Heart right ventricle (tissue), 16 donors: ENCODE data around the gene FOLH1. TPM values are rescaled to one million over a fixed set of nuclear protein-coding genes. Genes with fewer than 3 reads are reported as not detected.
A peak's percentile ranks its signal among the peaks of the same experiment; 100 is the strongest.
"Not testable (repeated sequence)": the region's sequence is repeated elsewhere in the genome, so short reads cannot be mapped to it uniquely, and the experiment has no call there.

Experiments used
- ATAC-seq, 8 donors: fragments of 200-7000 bp; cut with Tn5 transposase; one replicate each; pipeline ENCODE4 v1.9.1; 2020; ENCODE audit warnings: mild to moderate bottlenecking in 8 of 8, moderate library complexity in 8 of 8, moderate number of reproducible peaks in 1 of 8
- DNase-seq, 2 donors: peaks; one replicate each; pipeline ENCODE4 v3.0.0-alpha.2; 2020
- H3K27ac ChIP-seq, 10 donors: fragments of 200-600 bp; sonication (generic) in 2 of 10; one replicate each; pipeline versions ENCODE4 v1.5.0 to v1.8.0; 2020 to 2022; ENCODE audit warnings: mild to moderate bottlenecking in 3 of 10
- H3K27me3 ChIP-seq, 7 donors: fragments of 200-600 bp; one replicate each; pipeline ENCODE4 v1.8.0; 2021 to 2022; ENCODE audit warnings: mild to moderate bottlenecking in 2 of 7
- H3K36me3 ChIP-seq, 9 donors: fragments of 200-600 bp; sonication (generic) in 1 of 9; one replicate each; pipeline versions ENCODE4 v1.5.0 to v1.8.0; 2020 to 2022; ENCODE audit warnings: mild to moderate bottlenecking in 2 of 9
- H3K4me1 ChIP-seq, 9 donors: fragments of 200-600 bp; sonication (generic) in 1 of 9; one replicate each; pipeline versions ENCODE4 v1.5.0 to v1.8.0; 2020 to 2022; ENCODE audit warnings: mild to moderate bottlenecking in 4 of 9
- H3K4me3 ChIP-seq, 10 donors: fragments of 200-600 bp; sonication (generic) in 2 of 10; one replicate each; pipeline versions ENCODE4 v1.5.0 to v1.8.0; 2020 to 2022; ENCODE audit warnings: mild to moderate bottlenecking in 7 of 10, moderate library complexity in 2 of 10
- H3K9me3 ChIP-seq, 11 donors: fragments of 200-600 bp in 10 of 11; sonication (generic) in 2 of 11; one replicate each; pipeline versions ENCODE4 v1.5.0 to v1.8.0; 2013 to 2022; ENCODE audit warnings: mild to moderate bottlenecking in 2 of 11, control low read depth in 1 of 11, moderate library complexity in 1 of 11
- CTCF ChIP-seq, 9 donors: fragments of 200-600 bp; sonication (generic) in 2 of 9; IDR thresholded peaks; one replicate each; pipeline versions ENCODE4 v1.5.0 to v1.8.0; 2021 to 2022; ENCODE audit warnings: antibody characterized with exemption in 9 of 9, mild to moderate bottlenecking in 5 of 9, moderate library complexity in 1 of 9
- WGBS, 2 donors: extraction: QIAGEN DNeasy Blood & Tissue Kit; methylation state at CpG; one replicate each; pipeline ENCODE4 v1.1.7; 2013; ENCODE audit warnings: inconsistent platforms in 1 of 2; 5-methylcytosine and 5-hydroxymethylcytosine counted together
- intact Hi-C, 10 donors: fragments of 100-400 bp; cut with DNase I; formaldehyde crosslinking; loops; one replicate each; pipeline versions ENCODE4 v1.11.1 to v1.14.2; 2022
- polyA plus RNA-seq, 2 donors: library from polyadenylated mRNA; stranded (reverse); fragments of 200-250 nt; gene quantifications; one replicate each; pipeline ENCODE4 v1.2.3, GENCODE V29; 2013
- total RNA-seq, 10 donors: library from RNA; stranded (reverse); fragmentation: NEBNext Ultra II Directional in 3 of 10; extraction: Animal tissue kit (Norgen Biotek cat#: 25700) in 3 of 10; gene quantifications; one replicate each; pipeline versions ENCODE4 v1.2.1 to v1.2.4, GENCODE V29; 2021 to 2023
- donor health status: Arrhythmogenic right ventricular cardiomyopathy.
- donor health status: ischemic (EF 13 %, LVEDD 7.1; RV severe dilation, severe dysfunction).
- donor health status: healthy with polysubstance abuse.
- donor health status: DM: no; HTN: yes; CAD: no.
- donor health status: DM: no; HTN: no; CAD: no.
- donor health status: ischemic (EF 25% LVEDD 6.9; RV normal size, moderate dysfunction).
- donor health status: ischemic (EF 25% LVEDD 5.7; RV mildly dilated, moderate dysfunction).
- donor health status: healthy.
- donor health status: DM: yes; HTN: yes; CAD: no.
- donor health status: Ischemic cardiomyopathy.
- donor health status: ischemic (EF 35%, LVEDD 5.7; RV mildly dilated, moderate dysfunction).
- donor health status: nonischemic (EF 11% LVEDD 7.7; RV severe dilation, severe dysfunction).
- donor health status: DM: yes; HTN: yes; CAD: no.
- donor health status: PGD.
- donor health status: ischemic (EF 29% LVEDD 5.4; RV normal size, mild dysfunction).
- donor health status: nonischemic (EF 23%, LVEDD 6.1; RV moderate dilation, normal function).

The FOLH1 gene
- total and polyA plus RNA-seq, 12 donors = 0.03 to 0.61 (median 0.40) TPM; not detected in 4

- ATAC-seq, intact Hi-C loops: not testable (repeated sequence)
Observed at GRCh38 chr11:49175378-49175777, 33.0 kb downstream of the FOLH1 start.

GRCh38 chr11:49174691-49175366 is 33.6 kb downstream of the FOLH1 start:
- intact Hi-C loops, H3K36me3 ChIP-seq, DNase-seq, H3K27ac ChIP-seq, H3K4me3 ChIP-seq, H3K27me3 ChIP-seq, H3K9me3 ChIP-seq, ATAC-seq, H3K4me1 ChIP-seq: not testable (repeated sequence)
- 78 to 86% methylated on average over 2 of the region's 3 CpGs for WGBS, 2 donors

More at GRCh38 chr11:49175378-49175777, 33.0 kb downstream of the FOLH1 start:
- not testable (repeated sequence) for H3K4me3 ChIP-seq, H3K27ac ChIP-seq, H3K27me3 ChIP-seq, H3K9me3 ChIP-seq, H3K4me1 ChIP-seq, H3K36me3 ChIP-seq, DNase-seq

GRCh38 chr11:49171613-49172012 is 36.8 kb downstream of the FOLH1 start:
- H3K36me3 ChIP-seq, H3K4me1 ChIP-seq, H3K27me3 ChIP-seq, H3K4me3 ChIP-seq, H3K27ac ChIP-seq, DNase-seq, ATAC-seq, intact Hi-C loops, H3K9me3 ChIP-seq: not testable (repeated sequence)
- WGBS, 2 donors = 74% methylated on average over 3 of the region's 3 CpGs

GRCh38 chr11:49169579-49169978 is 38.8 kb downstream of the FOLH1 start:
- not testable (repeated sequence) for H3K27me3 ChIP-seq, H3K36me3 ChIP-seq, H3K9me3 ChIP-seq, H3K4me1 ChIP-seq, ATAC-seq, H3K27ac ChIP-seq, H3K4me3 ChIP-seq, DNase-seq
- intact Hi-C loops = loop anchor here in 3 of 10 donors (10.0 kb wide), 2 partner anchors 865 to 995 kb away; partner anchors contain the start of gene OR4S1 (in 1 of the 3)
- WGBS, 2 donors = 71 to 79% methylated on average over 3 of the region's 3 CpGs
- peak in 7 of 9 donors; percentile 8 to 47 (median 30) for TF ChIP-seq CTCF (IDR thresholded peaks at IDR 0.05)

GRCh38 chr11:49168992-49169391 is 39.4 kb downstream of the FOLH1 start:
- 84 to 90% methylated on average over 4 of the region's 4 CpGs for WGBS, 2 donors
- H3K9me3 ChIP-seq = not testable (repeated sequence)

GRCh38 chr11:49151211-49151610 is 57.2 kb downstream of the FOLH1 start:
- Histone ChIP-seq H3K36me3 (no peaks in the 10 kb centered on the region), H3K4me1 (no peaks in the 10 kb centered on the region), H3K27me3 (no peaks in the 10 kb centered on the region), H3K9me3 (no peaks in the 10 kb centered on the region), H3K27ac (no peak overlapping the region), H3K4me3 (no peak overlapping the region)
- intact Hi-C loops = no loop called here
- DNase-seq (no peak), ATAC-seq (no peak)
- WGBS, 2 donors = 81% methylated on average over 12 of the region's 12 CpGs
- no peak for TF ChIP-seq CTCF (IDR thresholded peaks at IDR 0.05)

More at GRCh38 chr11:49168992-49169391, 39.4 kb downstream of the FOLH1 start:
- not testable (repeated sequence) for H3K4me3 ChIP-seq, H3K36me3 ChIP-seq, ATAC-seq, H3K27me3 ChIP-seq, H3K4me1 ChIP-seq, H3K27ac ChIP-seq, DNase-seq
- intact Hi-C loops = loop anchor here in 3 of 10 donors (10.0 kb wide), 2 partner anchors 864 to 994 kb away; partner anchors contain the start of gene OR4S1 (in 1 of the 3)

GRCh38 chr11:49102356-49102755 is 106.0 kb downstream of the FOLH1 start:
- DNase-seq, H3K4me1 ChIP-seq, H3K4me3 ChIP-seq, H3K27me3 ChIP-seq, ATAC-seq, H3K36me3 ChIP-seq, H3K27ac ChIP-seq, H3K9me3 ChIP-seq, intact Hi-C loops: not testable (repeated sequence)
- 88 to 90% methylated on average over 21 to 24 of the region's 24 CpGs for WGBS, 2 donors
